K562 (cell line): Measurements from ENCODE around the gene CTCF. TPM values are rescaled to one million over a fixed set of nuclear protein-coding genes. Genes with fewer than 3 reads are reported as not detected.
A peak's percentile ranks its signal among the peaks of the same experiment; 100 is the strongest.

ENCODE experiments used
- ATAC-seq: fragments of 200-7000 bp; cut with Tn5 transposase; 3 replicates; pipeline ENCODE4 v1.9.1; 2020; ENCODE audit warnings: moderate library complexity
- BruUV-seq: library from RNA; stranded (reverse); fragments of 400-500 nt; replicated peaks from 2 replicates; lab custom pipeline; 2021; lab: Mats Ljungman, UMichigan
- CTCF ChIA-PET: fragments of 300-600 bp; formaldehyde crosslinking; extraction: SDS; loops from one replicate; lab custom pipeline; 2021; ENCODE audit warnings: low intra/inter-chr PET ratio; lab: Yijun Ruan, JAX
- POLR2A ChIA-PET: fragments of 300-600, 350-650 bp; sonication (Branson Sonifier 250); formaldehyde crosslinking; extraction: SDS; loops from one replicate; lab custom pipeline; 2021; ENCODE audit warnings: antibody characterized with exemption, inconsistent platforms; lab: Yijun Ruan, JAX
- DNase-seq, 4 experiments: peaks; one replicate each; pipeline versions ENCODE4 v3.0.0 to v3.0.0-alpha.2; 2011 to 2018; ENCODE audit warnings: low spot score in 3 of 4, mixed read lengths in 3 of 4; ENCODE audit errors: extremely low read depth in 1 of 4
- FAIRE-seq: peaks from 2 replicates; lab custom pipeline; 2011; peaks lifted over from hg19 to GRCh38; lab: Jason Lieb, UNC
- H2AFZ ChIP-seq: 2 replicates; pipeline ENCODE4 v1.6.0; 2011; ENCODE audit warnings: low read depth, low read length, control low read depth, inconsistent platforms
- H3K27ac ChIP-seq: fragments of 200-600 bp; 3 replicates; pipeline ENCODE4 v1.8.0; 2011; ENCODE audit warnings: low read depth, mild to moderate bottlenecking, control low read depth, inconsistent platforms, low read length, moderate library complexity, mixed read lengths; ENCODE audit errors: extremely low read depth
- H3K27me3 ChIP-seq, 2 experiments: fragments of 300-600 bp in 1 of 2; 2 replicates in 1 of 2; 3 replicates in 1 of 2; pipeline versions ENCODE4 v1.6.0 to v1.8.0; 2011; ENCODE audit warnings: inconsistent platforms in 2 of 2, low read length in 2 of 2, mild to moderate bottlenecking in 1 of 2, mixed read lengths in 1 of 2, moderate library complexity in 1 of 2; ENCODE audit not compliant: control insufficient read depth in 2 of 2, insufficient read depth in 2 of 2
- H3K36me3 ChIP-seq: fragments of 300-600 bp; 3 replicates; pipeline ENCODE4 v1.8.0; 2011; ENCODE audit warnings: mild to moderate bottlenecking, low read length, inconsistent platforms; ENCODE audit not compliant: control insufficient read depth, insufficient read depth
- H3K4me1 ChIP-seq, 2 experiments: fragments of 200-600 bp in 1 of 2; replicated peaks in 1 of 2; 2 replicates in 1 of 2; 3 replicates in 1 of 2; pipeline versions ENCODE4 v1.5.1 to v1.8.0; 2011; ENCODE audit warnings: inconsistent platforms in 2 of 2, low read length in 2 of 2, mild to moderate bottlenecking in 1 of 2, mixed read lengths in 1 of 2, moderate library complexity in 1 of 2; ENCODE audit not compliant: control insufficient read depth in 2 of 2, insufficient read depth in 2 of 2
- H3K4me2 ChIP-seq: 2 replicates; pipeline ENCODE4 v1.6.1; 2011; ENCODE audit warnings: low read length, control low read depth, inconsistent platforms, mixed read lengths; ENCODE audit not compliant: insufficient read depth
- H3K4me3 ChIP-seq: fragments of 200-600 bp; sonication (generic), shearing (Covaris generic); 2 replicates; pipeline ENCODE4 v1.5.1; 2016; ENCODE audit warnings: control low read depth, inconsistent platforms
- H3K79me2 ChIP-seq: fragments of 200-600 bp; 3 replicates; pipeline ENCODE4 v1.8.0; 2011; ENCODE audit warnings: low read length, inconsistent platforms; ENCODE audit not compliant: control insufficient read depth, insufficient read depth
- H3K9ac ChIP-seq, 2 experiments: 2 replicates each; pipeline versions ENCODE4 v1.6.0 to v1.6.1; 2011; ENCODE audit warnings: low read depth in 2 of 2, low read length in 2 of 2, control low read depth in 1 of 2, inconsistent platforms in 1 of 2, mild to moderate bottlenecking in 1 of 2, mixed read lengths in 1 of 2; ENCODE audit not compliant: insufficient read depth in 1 of 2
- H3K9me1 ChIP-seq: one replicate; pipeline ENCODE4 v1.6.0; 2011; ENCODE audit warnings: inconsistent platforms, mild to moderate bottlenecking, low read length, moderate library complexity; ENCODE audit not compliant: control insufficient read depth, insufficient read depth
- H3K9me3 ChIP-seq: replicated peaks from 2 replicates; pipeline ENCODE4 v1.5.1; 2011; ENCODE audit warnings: low read depth, low read length, inconsistent platforms; ENCODE audit not compliant: control insufficient read depth, insufficient read depth
- H4K20me1 ChIP-seq: replicated peaks from 2 replicates; pipeline ENCODE4 v1.6.1; 2011; ENCODE audit warnings: low read length, inconsistent platforms, mixed read lengths; ENCODE audit not compliant: control insufficient read depth, insufficient read depth
- ARHGAP35 ChIP-seq: fragments of 450-650 bp; IDR thresholded peaks from 2 replicates; pipeline ENCODE4 v1.6.1; 2018; ENCODE audit not compliant: partially characterized antibody
- ARID2 ChIP-seq: fragments of 450-650 bp; IDR thresholded peaks from 2 replicates; pipeline ENCODE4 v1.6.1; 2017; ENCODE audit warnings: antibody characterized with exemption, mild to moderate bottlenecking
- E2F6 ChIP-seq, 2 experiments: IDR thresholded peaks; 2 replicates each; pipeline ENCODE4 v1.6.1; 2011; ENCODE audit warnings: borderline replicate concordance in 1 of 2, control low read depth in 1 of 2, low read depth in 1 of 2, low read length in 1 of 2, mild to moderate bottlenecking in 1 of 2, mixed read lengths in 1 of 2, moderate library complexity in 1 of 2; ENCODE audit not compliant: insufficient read depth in 1 of 2, insufficient read length in 1 of 2, poor library complexity in 1 of 2, severe bottlenecking in 1 of 2; ENCODE audit errors: extremely low read depth in 1 of 2
- EP300 ChIP-seq: IDR thresholded peaks from 2 replicates; pipeline ENCODE4 v1.6.1; 2012; ENCODE audit warnings: low read length, improper control_type of control experiment
- FOXP1 ChIP-seq: sonication (generic); formaldehyde crosslinking; IDR thresholded peaks from 2 replicates; pipeline ENCODE4 v1.8.0; 2022; ENCODE audit warnings: mild to moderate bottlenecking, missing genetic modification reagents
- GABPB1 ChIP-seq: sonication (generic); formaldehyde crosslinking; IDR thresholded peaks from 2 replicates; pipeline ENCODE4 v1.8.0; 2022; ENCODE audit warnings: mild to moderate bottlenecking, missing genetic modification reagents
- MED1 ChIP-seq: sonication (generic); formaldehyde crosslinking; IDR thresholded peaks from 2 replicates; pipeline ENCODE4 v1.8.1; 2023; ENCODE audit warnings: missing genetic modification reagents, borderline replicate concordance
- PHF20 ChIP-seq: fragments of 450-650 bp; IDR thresholded peaks from 2 replicates; pipeline ENCODE4 v1.6.1; 2018; ENCODE audit not compliant: partially characterized antibody
- POLR2AphosphoS5 ChIP-seq: IDR thresholded peaks from 2 replicates; pipeline ENCODE4 v1.6.1; 2011; ENCODE audit warnings: mild to moderate bottlenecking, low read depth, low read length, moderate library complexity; ENCODE audit not compliant: control insufficient read depth, insufficient read depth
- RB1 ChIP-seq: fragments of 450-650 bp; IDR thresholded peaks from 2 replicates; pipeline ENCODE4 v1.6.1; 2017; ENCODE audit warnings: low read depth, mild to moderate bottlenecking
- RBM39 ChIP-seq: fragments of 200-400 bp; formaldehyde crosslinking; optimal IDR thresholded peaks from 2 replicates; pipeline ENCODE3; 2018; ENCODE audit warnings: low read depth, low read length
- RHOXF2B ChIP-seq: fragments of 250-450 bp; sonication (Bioruptor Pico); conservative IDR thresholded peaks from 2 replicates; pipeline ENCODE4 v1.5.1; 2021
- SMAD4 ChIP-seq: fragments of 250-450 bp; sonication (Bioruptor Pico); conservative IDR thresholded peaks from 2 replicates; pipeline ENCODE4 v1.8.0; 2021; ENCODE audit warnings: inconsistent platforms, mild to moderate bottlenecking, moderate library complexity
- THRAP3 ChIP-seq: fragments of 450-650 bp; IDR thresholded peaks from 2 replicates; pipeline ENCODE4 v1.6.1; 2016; ENCODE audit warnings: mild to moderate bottlenecking, inconsistent platforms, borderline replicate concordance
- ZBTB8A ChIP-seq: fragments of 450-650 bp; IDR thresholded peaks from 2 replicates; pipeline ENCODE4 v1.6.1; 2018; ENCODE audit warnings: mild to moderate bottlenecking, moderate library complexity; ENCODE audit not compliant: partially characterized antibody
- ZNF354B ChIP-seq: fragments of 250-450 bp; sonication (Bioruptor Pico); IDR thresholded peaks from 2 replicates; pipeline ENCODE4 v1.4.0; 2020
- WGBS: fragments of 100-300 bp; shearing (Covaris generic); methylation state at CpG from one replicate; pipeline ENCODE4 v1.1.6; 2016; ENCODE audit warnings: low coverage, mixed read lengths; ENCODE audit not compliant: insufficient coverage; ENCODE audit errors: missing lambda C conversion rate; 5-methylcytosine and 5-hydroxymethylcytosine counted together
- in situ Hi-C: fragments of 300-500 bp; cut with MboI; formaldehyde crosslinking; loops from 4 replicates; pipeline ENCODE4 v1.15.0; 2018; ENCODE audit warnings: inconsistent platforms, mixed read lengths
- intact Hi-C: fragments of 100-400 bp; cut with micrococcal nuclease; formaldehyde crosslinking; loops from 2 replicates; pipeline ENCODE4 v1.14.2; 2022
- polyA plus RNA-seq, 8 experiments: library from polyadenylated mRNA; depleted of rRNA in 4 of 8; stranded (reverse) in 5 of 8; unstranded in 3 of 8; fragments of >200 nt; fragmentation: Nextera tagmentation in 2 of 8; fragmentation: Illumina TruSeq in 1 of 8; extraction: Ambion mirVana in 2 of 8; extraction: Trizol in 1 of 8; gene quantifications; 2 replicates each; pipeline versions ENCODE4 v1.2.1 to v1.2.3, GENCODE V29; 2011 to 2014; ENCODE audit warnings: inconsistent platforms in 1 of 8, missing spikeins in 1 of 8
- total RNA-seq, 7 experiments: library from RNA; depleted of rRNA in 6 of 7; stranded (reverse); fragments of >200 nt in 6 of 7; fragmentation: Illumina TruSeq in 2 of 7; extraction: Trizol in 2 of 7; gene quantifications; 2 replicates each; pipeline versions ENCODE4 v1.2.1 to v1.2.3, GENCODE V29; 2011 to 2021; ENCODE audit warnings: low replicate concordance in 1 of 7
- TF ChIP-seq, protein P1 (sequence below): sonication (generic); formaldehyde crosslinking; IDR thresholded peaks from 2 replicates; pipeline ENCODE4 v1.8.0; 2023; ENCODE audit warnings: mild to moderate bottlenecking, missing genetic modification reagents

Gene CTCF
- total and polyA plus RNA-seq, 9 of the 15 experiments (the other 6 are each of a cell fraction or from before 2014, with no cell fraction given) = 7.8 to 49.2 (median 33.9) TPM

- Histone ChIP-seq H3K9me3 (no peaks in the 10 kb centered on the region), H3K4me2 (no peak overlapping the region), H2AFZ (no peak overlapping the region), H3K36me3 (peaks cover 42% of the 10 kb centered on the region; the same call in 1 of the 3 replicates), H3K9me1 (no peaks in the 10 kb centered on the region), H3K4me3 (no peak overlapping the region), H3K79me2 (no peaks in the 10 kb centered on the region), H3K4me1 (peaks cover 0 to 25% of the 10 kb centered on the region in 2 experiments; a peak in 2 of 5 replicates), H3K9ac (peak overlapping the region in 1 of 2 experiments; percentile 77; a peak in 2 of 4 replicates), H4K20me1 (peaks cover 5% of the 10 kb centered on the region; the same call in 1 of the 2 replicates), H3K27me3 (no peaks in the 10 kb centered on the region), H3K27ac (no peak overlapping the region)
- in situ Hi-C loops = no loop called here
- ChIA-PET POLR2A (interaction anchor here (0.6 to 3.7 kb wide), 3 partner anchors 10 to 96 kb away, joined by 3 to 24 read pairs (median 8); partner anchors contain the start of gene CTCF), CTCF (interaction anchor here (0.6 to 3.5 kb wide), 7 partner anchors 10 to 121 kb away, joined by 3 to 32 read pairs (median 3); partner anchors contain the start of genes CARMIL2 and CTCF)
- DNase-seq (peak; percentile 77 to 81 (median 78)), ATAC-seq (peak; percentile 82), FAIRE-seq (peak; percentile 90)
- BruUV-seq = no TSS peak
- WGBS = 13% methylated on average over 6 of the region's 7 CpGs
- intact Hi-C loops = loop anchor here (1.0 kb wide), 1 partner anchor 97 kb away; no protein-coding TSS in a partner anchor
- peak; percentile 40; the same call in 1 of the 2 replicates for TF ChIP-seq GABPB1 (CRISPR knock-in tag)
- TF ChIP-seq POLR2AphosphoS5 = peak; percentile 48
- TF ChIP-seq, protein P1, sequence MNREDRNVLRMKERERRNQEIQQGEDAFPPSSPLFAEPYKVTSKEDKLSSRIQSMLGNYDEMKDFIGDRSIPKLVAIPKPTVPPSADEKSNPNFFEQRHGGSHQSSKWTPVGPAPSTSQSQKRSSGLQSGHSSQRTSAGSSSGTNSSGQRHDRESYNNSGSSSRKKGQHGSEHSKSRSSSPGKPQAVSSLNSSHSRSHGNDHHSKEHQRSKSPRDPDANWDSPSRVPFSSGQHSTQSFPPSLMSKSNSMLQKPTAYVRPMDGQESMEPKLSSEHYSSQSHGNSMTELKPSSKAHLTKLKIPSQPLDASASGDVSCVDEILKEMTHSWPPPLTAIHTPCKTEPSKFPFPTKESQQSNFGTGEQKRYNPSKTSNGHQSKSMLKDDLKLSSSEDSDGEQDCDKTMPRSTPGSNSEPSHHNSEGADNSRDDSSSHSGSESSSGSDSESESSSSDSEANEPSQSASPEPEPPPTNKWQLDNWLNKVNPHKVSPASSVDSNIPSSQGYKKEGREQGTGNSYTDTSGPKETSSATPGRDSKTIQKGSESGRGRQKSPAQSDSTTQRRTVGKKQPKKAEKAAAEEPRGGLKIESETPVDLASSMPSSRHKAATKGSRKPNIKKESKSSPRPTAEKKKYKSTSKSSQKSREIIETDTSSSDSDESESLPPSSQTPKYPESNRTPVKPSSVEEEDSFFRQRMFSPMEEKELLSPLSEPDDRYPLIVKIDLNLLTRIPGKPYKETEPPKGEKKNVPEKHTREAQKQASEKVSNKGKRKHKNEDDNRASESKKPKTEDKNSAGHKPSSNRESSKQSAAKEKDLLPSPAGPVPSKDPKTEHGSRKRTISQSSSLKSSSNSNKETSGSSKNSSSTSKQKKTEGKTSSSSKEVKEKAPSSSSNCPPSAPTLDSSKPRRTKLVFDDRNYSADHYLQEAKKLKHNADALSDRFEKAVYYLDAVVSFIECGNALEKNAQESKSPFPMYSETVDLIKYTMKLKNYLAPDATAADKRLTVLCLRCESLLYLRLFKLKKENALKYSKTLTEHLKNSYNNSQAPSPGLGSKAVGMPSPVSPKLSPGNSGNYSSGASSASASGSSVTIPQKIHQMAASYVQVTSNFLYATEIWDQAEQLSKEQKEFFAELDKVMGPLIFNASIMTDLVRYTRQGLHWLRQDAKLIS (CRISPR knock-in tag) = no peak
- no peak for TF ChIP-seq SMAD4
- peak; percentile 52; the same call in 1 of the 2 replicates for TF ChIP-seq THRAP3
- no peak for TF ChIP-seq MED1 (CRISPR knock-in tag)
- TF ChIP-seq ZNF354B (CRISPR knock-in tag) = no peak
- 0 out of 2 replicates have a peak, but pooled peaks have one; percentile 16 for TF ChIP-seq RB1
- no peak for TF ChIP-seq PHF20
- no peak for TF ChIP-seq E2F6 (IDR thresholded peaks at IDR 0.05; ENCODE audit: borderline replicate concordance in 1 of 2, extremely low read depth in 1 of 2, insufficient read depth in 1 of 2, insufficient read length in 1 of 2, low read depth in 1 of 2, low read length in 1 of 2, poor library complexity in 1 of 2, severe bottlenecking in 1 of 2)
- TF ChIP-seq RBM39 = no peak
- no peak for TF ChIP-seq ARHGAP35
- no peak for TF ChIP-seq FOXP1 (CRISPR knock-in tag)
- TF ChIP-seq ARID2 = peak; percentile 62; the same call in 1 of the 2 replicates
- TF ChIP-seq EP300 = no peak
- TF ChIP-seq RHOXF2B = no peak
- no peak for TF ChIP-seq ZBTB8A
These were observed 15.4 kb upstream of the CTCF start for GRCh38 chr16:67546761-67547422.
